WERI-Rb-1 (cell line): ENCODE measurements around the gene STK32A.

ENCODE experiments used
- DNase-seq: peaks from one replicate; pipeline ENCODE4 v3.0.0-alpha.2; 2020
- H3K27ac ChIP-seq: fragments of 250-450 bp; sonication (Bioruptor Pico); 2 replicates; pipeline ENCODE4 v1.5.1; 2020; ENCODE audit warnings: mild to moderate bottlenecking, moderate library complexity
- H3K27me3 ChIP-seq: fragments of 250-450 bp; sonication (Bioruptor Pico); 2 replicates; pipeline ENCODE4 v1.5.1; 2021; ENCODE audit warnings: mild to moderate bottlenecking, low read depth, moderate library complexity; ENCODE audit not compliant: insufficient read depth, severe bottlenecking
- H3K36me3 ChIP-seq: fragments of 250-450 bp; sonication (Bioruptor Pico); 2 replicates; pipeline ENCODE4 v1.5.1; 2020; ENCODE audit warnings: mild to moderate bottlenecking, moderate library complexity
- H3K4me3 ChIP-seq: 2 replicates; pipeline ENCODE4 v1.5.1; 2011; ENCODE audit warnings: low read depth, mild to moderate bottlenecking, control low read depth, low read length
- H3K9me3 ChIP-seq: fragments of 250-450 bp; sonication (Bioruptor Pico); 2 replicates; pipeline ENCODE4 v1.5.1; 2021; ENCODE audit warnings: mild to moderate bottlenecking, moderate library complexity; ENCODE audit not compliant: severe bottlenecking
- TF ChIP-seq, protein P1 (sequence below): IDR thresholded peaks from 2 replicates; pipeline ENCODE4 v1.5.1; 2011; ENCODE audit warnings: low read depth, mild to moderate bottlenecking, control low read depth, inconsistent platforms, low read length

Gene STK32A

GRCh38 chr5:147434049-147434448 is 199.2 kb downstream of the STK32A start:
- Histone ChIP-seq H3K4me3 (no peak overlapping the region), H3K36me3 (peaks cover 28% of the 10 kb centered on the region), H3K27me3 (no peaks in the 10 kb centered on the region), H3K9me3 (no peaks in the 10 kb centered on the region), H3K27ac (no peak overlapping the region)
- TF ChIP-seq, protein P1, sequence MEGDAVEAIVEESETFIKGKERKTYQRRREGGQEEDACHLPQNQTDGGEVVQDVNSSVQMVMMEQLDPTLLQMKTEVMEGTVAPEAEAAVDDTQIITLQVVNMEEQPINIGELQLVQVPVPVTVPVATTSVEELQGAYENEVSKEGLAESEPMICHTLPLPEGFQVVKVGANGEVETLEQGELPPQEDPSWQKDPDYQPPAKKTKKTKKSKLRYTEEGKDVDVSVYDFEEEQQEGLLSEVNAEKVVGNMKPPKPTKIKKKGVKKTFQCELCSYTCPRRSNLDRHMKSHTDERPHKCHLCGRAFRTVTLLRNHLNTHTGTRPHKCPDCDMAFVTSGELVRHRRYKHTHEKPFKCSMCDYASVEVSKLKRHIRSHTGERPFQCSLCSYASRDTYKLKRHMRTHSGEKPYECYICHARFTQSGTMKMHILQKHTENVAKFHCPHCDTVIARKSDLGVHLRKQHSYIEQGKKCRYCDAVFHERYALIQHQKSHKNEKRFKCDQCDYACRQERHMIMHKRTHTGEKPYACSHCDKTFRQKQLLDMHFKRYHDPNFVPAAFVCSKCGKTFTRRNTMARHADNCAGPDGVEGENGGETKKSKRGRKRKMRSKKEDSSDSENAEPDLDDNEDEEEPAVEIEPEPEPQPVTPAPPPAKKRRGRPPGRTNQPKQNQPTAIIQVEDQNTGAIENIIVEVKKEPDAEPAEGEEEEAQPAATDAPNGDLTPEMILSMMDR: no peak
- DNase-seq: no peak

- no peak for DNase-seq
- Histone ChIP-seq H3K4me3 (no peak overlapping the region), H3K27ac (no peak overlapping the region), H3K36me3 (peaks cover 23% of the 10 kb centered on the region), H3K27me3 (no peaks in the 10 kb centered on the region), H3K9me3 (no peaks in the 10 kb centered on the region)
- TF ChIP-seq, protein P1: no peak
Measured at GRCh38 chr5:147436596-147436995, 201.8 kb downstream of the STK32A start.

DNA sequence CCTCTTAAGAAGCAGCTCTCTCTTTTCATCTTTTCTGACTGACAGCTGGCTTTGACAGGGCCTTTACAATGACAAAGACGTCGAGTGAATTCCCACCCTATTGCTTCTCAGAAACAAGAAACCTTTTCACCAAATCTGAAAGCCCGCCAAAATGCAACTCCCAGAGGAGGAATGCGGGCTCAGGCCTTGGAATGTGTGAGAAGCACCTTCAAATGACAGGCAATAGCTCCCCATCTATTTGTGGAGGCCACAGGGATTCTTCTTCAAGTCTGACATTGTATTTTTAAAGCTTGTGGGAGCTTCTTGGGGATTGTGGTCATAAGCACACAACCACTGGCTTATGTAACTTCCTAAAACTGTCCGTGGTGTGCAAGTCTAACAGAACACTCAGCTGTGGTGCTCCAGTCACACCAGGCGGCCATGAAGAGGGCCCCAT is 202.4 kb downstream of the STK32A start:
- TF ChIP-seq, protein P1: no peak
- H3K27ac ChIP-seq: no peak overlapping the region
- DNase-seq: no peak
- H3K36me3 ChIP-seq: peaks cover 23% of the 10 kb centered on the region
- no peaks in the 10 kb centered on the region for H3K27me3 ChIP-seq
- H3K4me3 ChIP-seq: no peak overlapping the region
- H3K9me3 ChIP-seq: no peaks in the 10 kb centered on the region
